GM19025 (cell line): ENCODE data around the gene SGCD.

Experiments used
- ATAC-seq: cut with Tn5 transposase; IDR thresholded peaks from one replicate; pipeline ENCODE4 v1.9.1; 2021; ENCODE audit warnings: mild to moderate bottlenecking, low read depth, moderate library complexity; ENCODE audit not compliant: unreplicated experiment

Gene SGCD

GRCh38 chr5:156681265-156681664 lies 354.3 kb downstream of the SGCD start:
- no peak for ATAC-seq

- no peak for ATAC-seq
These were observed 356.0 kb downstream of the SGCD start for GRCh38 chr5:156682971-156683370.

- no peak for ATAC-seq
These were observed 356.5 kb downstream of the SGCD start for GRCh38 chr5:156683509-156683908.

GRCh38 chr5:156684216-156684615 lies 357.3 kb downstream of the SGCD start:
- ATAC-seq: no peak

GRCh38 chr5:156685481-156685880 lies 358.5 kb downstream of the SGCD start:
- no peak for ATAC-seq

GRCh38 chr5:156686380-156686779 lies 359.4 kb downstream of the SGCD start:
- ATAC-seq: no peak

- no peak for ATAC-seq
These were observed 359.8 kb downstream of the SGCD start for GRCh38 chr5:156686796-156687195.

GRCh38 chr5:156687514-156687913 lies 360.6 kb downstream of the SGCD start:
- ATAC-seq: no peak

- ATAC-seq: no peak
These were observed 364.6 kb downstream of the SGCD start for GRCh38 chr5:156691572-156691971.

- ATAC-seq: no peak
These were observed 366.1 kb downstream of the SGCD start for GRCh38 chr5:156693113-156693512.

GRCh38 chr5:156694598-156694997 lies 367.6 kb downstream of the SGCD start:
- ATAC-seq: no peak

- ATAC-seq: no peak
These were observed 368.8 kb downstream of the SGCD start for GRCh38 chr5:156695774-156696173.

GRCh38 chr5:156698323-156698722 lies 371.4 kb downstream of the SGCD start:
- no peak for ATAC-seq

- ATAC-seq: no peak
These were observed 372.2 kb downstream of the SGCD start for GRCh38 chr5:156699147-156699546.

- no peak for ATAC-seq
These were observed 377.2 kb downstream of the SGCD start for GRCh38 chr5:156704139-156704538.

GRCh38 chr5:156706631-156707030 lies 379.7 kb downstream of the SGCD start:
- no peak for ATAC-seq

- ATAC-seq: no peak
These were observed 380.8 kb downstream of the SGCD start for GRCh38 chr5:156707750-156708149.

- ATAC-seq: no peak
These were observed 388.3 kb downstream of the SGCD start for GRCh38 chr5:156715287-156715686.

GRCh38 chr5:156716591-156717380 lies 389.8 kb downstream of the SGCD start:
- no peak for ATAC-seq

- no peak for ATAC-seq
These were observed 392.0 kb downstream of the SGCD start for GRCh38 chr5:156718985-156719384.

GRCh38 chr5:156722358-156722757 lies 395.4 kb downstream of the SGCD start:
- ATAC-seq: no peak

GRCh38 chr5:156735477-156735876 lies 408.5 kb downstream of the SGCD start:
- no peak for ATAC-seq

GRCh38 chr5:156741516-156741915 lies 414.6 kb downstream of the SGCD start:
- ATAC-seq: no peak
